A549 (cell line): Measurements from ENCODE around the gene NCOA3.

Experiments
- CEBPB ChIP-seq, 2 experiments: fragments of >200 bp in 1 of 2; sonication (Bioruptor Twin) in 1 of 2; formaldehyde crosslinking in 1 of 2; IDR thresholded peaks; 2 replicates each; pipeline ENCODE4 v1.6.1; 2012 to 2016
- CTCF ChIP-seq: fragments of >200 bp; sonication (Bioruptor Twin); formaldehyde crosslinking; IDR thresholded peaks from 3 replicates; pipeline ENCODE4 v1.5.1; 2016
- EHMT2 ChIP-seq: fragments of 200-600 bp; sonication (generic); IDR thresholded peaks from 2 replicates; pipeline ENCODE4 v1.6.1; 2016; ENCODE audit warnings: antibody characterized with exemption, low read depth, mild to moderate bottlenecking, moderate library complexity
- ESRRA ChIP-seq: fragments of 150-350 bp; IDR thresholded peaks from 2 replicates; pipeline ENCODE4 v1.6.1; 2014; ENCODE audit warnings: mild to moderate bottlenecking, low read length, borderline replicate concordance
- MAFK ChIP-seq: fragments of 450-650 bp; IDR thresholded peaks from 2 replicates; pipeline ENCODE4 v1.6.1; 2014; ENCODE audit not compliant: partially characterized antibody
- MAX ChIP-seq: IDR thresholded peaks from 2 replicates; pipeline ENCODE4 v1.6.1; 2012
- MYC ChIP-seq: IDR thresholded peaks from 2 replicates; pipeline ENCODE4 v1.6.1; 2012; ENCODE audit warnings: mild to moderate bottlenecking, inconsistent platforms, low read length, improper control_type of control experiment, borderline replicate concordance
- NR3C1 ChIP-seq: fragments of >200 bp; sonication (Bioruptor Twin); formaldehyde crosslinking; IDR thresholded peaks from 3 replicates; pipeline ENCODE4 v1.6.1; 2017
- POLR2A ChIP-seq: IDR thresholded peaks from 2 replicates; pipeline ENCODE4 v1.6.1; 2012; ENCODE audit warnings: mild to moderate bottlenecking, low read length

- TF ChIP-seq POLR2A (no peak), MAFK (no peak), NR3C1 (no peak), CTCF (no peak), CEBPB (IDR thresholded peaks at IDR 0.05) (no peak), MYC (no peak), EHMT2 (no peak), MAX (no peak), ESRRA (no peak)
These were observed 10.9 kb upstream of the NCOA3 start for GRCh38 chr20:47490795-47491194.
